Ovary (tissue), 3 donors: ENCODE measurements around the gene EPG5.
"Not testable (repeated sequence)": the region's sequence is repeated elsewhere in the genome, so short reads cannot be mapped to it uniquely, and the experiment has no call there.

Experiments
- CTCF ChIP-seq, 3 donors: fragments of 450-650 bp in 2 of 3; fragments of 200-600 bp in 1 of 3; IDR thresholded peaks; one replicate each; pipeline versions ENCODE4 v1.5.1 to v1.8.0; 2016 to 2022; ENCODE audit warnings: antibody characterized with exemption in 3 of 3, mild to moderate bottlenecking in 1 of 3
- POLR2A ChIP-seq: fragments of 450-650 bp; IDR thresholded peaks from one replicate; pipeline ENCODE4 v1.6.1; 2017; ENCODE audit warnings: antibody characterized with exemption, mild to moderate bottlenecking, moderate library complexity
- donor health status: DM: no; HTN: no; CAD: no.

DNA sequence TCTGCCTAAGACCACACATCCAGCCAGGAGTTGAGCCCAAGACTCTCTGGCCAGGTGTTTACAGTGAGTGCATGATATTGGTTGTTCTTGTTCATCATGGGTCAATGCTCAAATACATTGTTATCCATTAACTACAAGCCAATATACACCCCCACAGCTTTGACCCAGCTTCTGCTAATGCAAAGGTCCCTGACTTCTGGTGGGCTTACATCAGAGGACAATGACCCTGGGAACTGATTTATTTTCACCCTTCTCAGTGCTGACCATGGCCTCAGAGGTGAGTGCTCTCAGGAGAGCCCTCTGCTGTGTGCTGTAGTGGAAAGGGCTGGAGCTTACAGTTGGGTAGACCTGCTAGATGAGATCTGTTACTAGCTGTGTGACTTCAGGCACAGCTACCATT lies 152.4 kb downstream of the EPG5 start:
- not testable (repeated sequence) for TF ChIP-seq POLR2A; CTCF (IDR thresholded peaks at IDR 0.05)
